GM12892 (cell line): ENCODE data around the gene EOGT.

ENCODE experiments used
- POLR2A ChIP-seq: IDR thresholded peaks from 2 replicates; pipeline ENCODE4 v1.6.1; 2011; ENCODE audit warnings: low read depth, low read length, control low read depth
- POLR2AphosphoS5 ChIP-seq: IDR thresholded peaks from 2 replicates; pipeline ENCODE4 v1.6.1; 2011; ENCODE audit warnings: low read depth, low read length, control low read depth

DNA sequence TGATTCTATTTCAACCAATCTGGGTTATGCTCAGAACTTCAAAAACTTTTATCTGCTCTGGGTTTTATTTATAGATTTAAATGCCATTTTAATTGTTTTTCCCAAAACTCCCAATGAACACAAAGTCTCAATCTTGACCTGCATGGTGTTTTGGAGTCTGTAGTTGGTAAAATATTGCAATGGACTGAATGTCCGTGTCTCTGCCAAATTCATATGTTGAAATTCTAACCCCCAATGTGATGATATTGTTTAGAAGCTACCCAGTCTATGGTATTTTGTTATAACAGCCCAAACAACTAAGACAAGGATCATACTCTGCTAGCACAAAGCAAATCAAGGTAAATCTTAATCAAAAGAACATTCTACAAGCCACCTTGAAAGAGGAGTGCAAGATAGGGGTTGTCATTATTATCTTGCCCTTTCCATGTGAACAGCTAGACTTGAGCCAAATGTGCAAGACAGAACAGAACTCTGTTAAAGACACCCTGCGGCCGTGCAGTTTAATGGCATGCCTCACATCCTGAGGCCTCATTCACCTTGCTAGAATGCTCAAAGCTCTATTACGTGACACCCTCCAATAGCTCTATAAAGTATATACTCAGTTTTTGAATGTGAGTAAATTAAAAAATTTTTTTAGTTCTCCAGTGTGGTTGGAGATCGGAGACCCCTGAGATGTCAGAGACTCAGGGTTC is 7.5 kb downstream of the EOGT start:
- TF ChIP-seq POLR2A, result no peak
- TF ChIP-seq POLR2AphosphoS5, result no peak
